Stimulated activated CD4-positive, alpha-beta T cell treated with anti-CD3 and anti-CD28 coated beads, Interleukin-1b, Interleukin-23, amount 100 ng/mL, for 24 hours (primary cell): ENCODE results near the gene ARHGEF12.

Experiments used
- DNase-seq, 4 experiments: peaks; one replicate each; pipeline ENCODE4 v3.0.0-alpha.2; 2020; ENCODE audit warnings: low read depth in 4 of 4, low spot score in 1 of 4

Gene ARHGEF12

GRCh38 chr11:120410622-120411380 lies 74.6 kb downstream of the ARHGEF12 start:
- no peak for DNase-seq

- DNase-seq, result no peak
These were observed 77.3 kb downstream of the ARHGEF12 start for GRCh38 chr11:120413480-120413879.

- DNase-seq, result no peak
These were observed 84.4 kb downstream of the ARHGEF12 start for GRCh38 chr11:120420572-120420971.

- no peak for DNase-seq
These were observed 88.2 kb downstream of the ARHGEF12 start for GRCh38 chr11:120424185-120424969.

GRCh38 chr11:120424970-120425332 lies 88.7 kb downstream of the ARHGEF12 start:
- no peak for DNase-seq

GRCh38 chr11:120425527-120425926 lies 89.3 kb downstream of the ARHGEF12 start:
- no peak for DNase-seq

- DNase-seq, result no peak
These were observed 93.9 kb downstream of the ARHGEF12 start for GRCh38 chr11:120430146-120430545.

GRCh38 chr11:120431633-120432032 lies 95.4 kb downstream of the ARHGEF12 start:
- no peak for DNase-seq

GRCh38 chr11:120432056-120433018 lies 96.1 kb downstream of the ARHGEF12 start:
- DNase-seq, result no peak

GRCh38 chr11:120441592-120441991 lies 105.4 kb downstream of the ARHGEF12 start:
- no peak for DNase-seq

- DNase-seq, result no peak
These were observed 105.8 kb downstream of the ARHGEF12 start for GRCh38 chr11:120442031-120442430.

GRCh38 chr11:120446802-120447201 lies 110.6 kb downstream of the ARHGEF12 start:
- DNase-seq, result no peak

- DNase-seq, result no peak
These were observed 112.0 kb downstream of the ARHGEF12 start for GRCh38 chr11:120448240-120448639.

GRCh38 chr11:120455487-120455886 lies 119.3 kb downstream of the ARHGEF12 start:
- DNase-seq, result no peak

GRCh38 chr11:120457996-120458395 lies 121.8 kb downstream of the ARHGEF12 start:
- no peak for DNase-seq

GRCh38 chr11:120462825-120463224 lies 126.6 kb downstream of the ARHGEF12 start:
- DNase-seq, result no peak

GRCh38 chr11:120465921-120466534 lies 129.8 kb downstream of the ARHGEF12 start:
- no peak for DNase-seq

- DNase-seq, result no peak
These were observed 131.4 kb downstream of the ARHGEF12 start for GRCh38 chr11:120467627-120468026.

GRCh38 chr11:120471131-120471530 lies 134.9 kb downstream of the ARHGEF12 start:
- no peak for DNase-seq

GRCh38 chr11:120471994-120472393 lies 135.8 kb downstream of the ARHGEF12 start:
- DNase-seq, result no peak

- no peak for DNase-seq
These were observed 137.3 kb downstream of the ARHGEF12 start for GRCh38 chr11:120473503-120473902.
